ENCODE measurements around the gene ERF.

DNA sequence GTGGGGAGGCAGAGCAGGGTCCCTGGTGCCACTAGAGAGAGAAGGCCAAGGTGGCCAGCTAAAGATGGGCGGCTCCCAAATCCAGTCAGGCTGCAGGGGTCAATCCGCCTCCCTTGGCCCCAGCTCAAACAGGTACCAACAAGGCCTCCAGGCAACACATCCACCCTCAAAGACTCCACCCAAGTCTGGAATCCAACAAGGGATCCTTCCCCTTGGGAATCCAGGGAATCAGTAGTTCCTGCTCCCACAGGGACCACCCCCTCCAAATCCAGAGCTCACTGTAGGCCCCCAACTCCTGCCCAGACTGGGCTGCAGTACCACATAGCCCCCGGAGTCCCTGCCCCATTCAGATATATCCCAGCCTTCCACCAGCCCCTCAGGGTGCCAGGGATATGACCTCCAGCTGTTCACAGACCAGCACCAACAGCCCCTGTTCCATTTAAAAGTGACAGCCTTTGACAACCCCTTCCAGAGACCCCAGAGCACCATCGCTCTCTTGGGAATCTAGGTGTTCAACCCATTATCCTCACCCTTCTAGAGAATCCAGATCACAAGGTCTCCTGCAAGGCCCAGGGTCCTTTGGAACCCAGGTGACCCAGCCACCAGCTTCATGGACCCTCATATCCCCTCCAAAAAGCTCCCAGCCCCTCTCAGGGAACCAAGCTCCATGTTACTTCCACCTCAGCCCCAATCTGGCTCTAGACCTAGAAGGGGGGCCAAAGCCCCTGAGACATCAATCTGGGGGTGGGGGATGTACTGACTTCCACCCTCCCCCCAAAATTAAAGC lies 3.2 kb downstream of the ERF start:
- TF ChIP-seq, protein P1, sequence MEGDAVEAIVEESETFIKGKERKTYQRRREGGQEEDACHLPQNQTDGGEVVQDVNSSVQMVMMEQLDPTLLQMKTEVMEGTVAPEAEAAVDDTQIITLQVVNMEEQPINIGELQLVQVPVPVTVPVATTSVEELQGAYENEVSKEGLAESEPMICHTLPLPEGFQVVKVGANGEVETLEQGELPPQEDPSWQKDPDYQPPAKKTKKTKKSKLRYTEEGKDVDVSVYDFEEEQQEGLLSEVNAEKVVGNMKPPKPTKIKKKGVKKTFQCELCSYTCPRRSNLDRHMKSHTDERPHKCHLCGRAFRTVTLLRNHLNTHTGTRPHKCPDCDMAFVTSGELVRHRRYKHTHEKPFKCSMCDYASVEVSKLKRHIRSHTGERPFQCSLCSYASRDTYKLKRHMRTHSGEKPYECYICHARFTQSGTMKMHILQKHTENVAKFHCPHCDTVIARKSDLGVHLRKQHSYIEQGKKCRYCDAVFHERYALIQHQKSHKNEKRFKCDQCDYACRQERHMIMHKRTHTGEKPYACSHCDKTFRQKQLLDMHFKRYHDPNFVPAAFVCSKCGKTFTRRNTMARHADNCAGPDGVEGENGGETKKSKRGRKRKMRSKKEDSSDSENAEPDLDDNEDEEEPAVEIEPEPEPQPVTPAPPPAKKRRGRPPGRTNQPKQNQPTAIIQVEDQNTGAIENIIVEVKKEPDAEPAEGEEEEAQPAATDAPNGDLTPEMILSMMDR (conservative IDR thresholded peaks at IDR 0.05): no peak
- no peak for TF ChIP-seq EZH2 (IDR thresholded peaks at IDR 0.05; ENCODE audit: low read depth)

Measured in PC-9 (cell line).